Left lobe of liver (tissue), 2 donors: Measurements from ENCODE around the gene VMO1. TPM values are rescaled to one million over a fixed set of nuclear protein-coding genes. Genes with fewer than 3 reads are reported as not detected.
"Not testable (repeated sequence)": the region's sequence is repeated elsewhere in the genome, so short reads cannot be mapped to it uniquely, and the experiment has no call there.

Source experiments
- ATAC-seq: fragments of 200-7000 bp; cut with Tn5 transposase; one replicate; pipeline ENCODE4 v1.9.1; 2020; ENCODE audit warnings: mild to moderate bottlenecking, moderate library complexity
- DNase-seq: peaks from one replicate; pipeline ENCODE4 v3.0.0-alpha.2; 2020; ENCODE audit warnings: low spot score
- total RNA-seq: library from RNA; stranded (reverse); gene quantifications from one replicate; pipeline ENCODE4 v1.2.1, GENCODE V29; 2021
- donor health status: DM: no; HTN: no; CAD: no; lungs with moderate emphysema.
- donor health status: DM: no; HTN: yes; CAD: no.

VMO1 gene, protein sequence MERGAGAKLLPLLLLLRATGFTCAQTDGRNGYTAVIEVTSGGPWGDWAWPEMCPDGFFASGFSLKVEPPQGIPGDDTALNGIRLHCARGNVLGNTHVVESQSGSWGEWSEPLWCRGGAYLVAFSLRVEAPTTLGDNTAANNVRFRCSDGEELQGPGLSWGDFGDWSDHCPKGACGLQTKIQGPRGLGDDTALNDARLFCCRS
- 8.2 TPM for total RNA-seq

- no peak for DNase-seq
- no peak for ATAC-seq
Observed at GRCh38 chr17:4786106-4786511, at the start of gene VMO1. TSS of gene VMO1 (minus strand) at chr17:4786364. CDS start at chr17:4786352, 12 bp downstream.

DNA sequence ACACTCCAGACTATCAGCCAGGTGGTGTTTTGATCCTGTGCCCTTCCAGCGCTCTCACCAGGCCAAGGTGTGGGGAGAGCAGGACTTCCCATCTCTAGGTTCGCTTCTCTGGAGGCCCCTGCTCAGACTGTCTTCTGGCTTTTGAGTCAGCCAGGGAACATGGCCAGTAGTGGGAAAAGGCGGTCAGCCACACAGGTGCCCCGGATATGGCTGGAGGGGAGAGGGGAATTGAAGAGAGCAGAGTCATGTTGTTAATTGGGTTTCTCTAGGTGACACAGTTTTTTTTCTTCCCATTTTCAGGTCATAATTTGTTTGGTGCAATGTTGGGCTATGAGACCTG lies 48.5 kb upstream of the VMO1 start:
- DNase-seq (no peak), ATAC-seq (no peak)

DNA sequence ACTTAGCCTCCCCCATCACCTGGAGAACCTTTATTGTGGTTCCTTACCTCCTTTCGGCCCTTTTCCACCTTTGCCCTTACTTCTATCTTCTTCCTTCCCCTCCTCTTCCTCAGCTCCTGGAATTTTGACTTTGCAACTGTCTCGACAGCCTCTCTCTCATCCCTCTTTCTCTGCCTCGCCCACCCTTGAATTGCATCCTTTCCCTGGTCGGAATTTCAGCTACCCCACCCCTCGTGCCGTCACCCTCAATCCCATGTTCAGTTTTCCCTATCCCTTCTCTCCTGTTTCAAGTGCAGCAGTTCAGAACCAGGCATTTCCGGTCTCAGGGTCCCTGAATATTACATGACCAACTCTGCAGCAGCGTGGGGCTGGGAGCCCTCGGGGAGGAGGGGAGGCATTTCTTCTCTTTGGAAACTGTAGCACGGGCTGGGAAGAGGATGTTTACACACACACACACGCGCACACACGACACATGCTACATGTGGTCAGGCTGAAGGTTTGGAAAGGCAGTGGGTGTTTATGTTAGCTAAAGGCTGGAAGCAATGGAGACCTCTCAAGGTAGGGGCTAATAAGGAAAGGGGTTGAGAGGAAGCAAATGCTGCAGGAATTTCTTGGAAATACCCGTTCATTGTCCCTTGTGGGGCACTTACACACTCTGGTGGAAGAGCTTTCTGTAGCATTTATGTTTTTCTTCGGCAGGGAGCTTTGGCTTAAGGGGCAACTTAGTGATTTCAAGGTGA lies 47.9 kb upstream of the VMO1 start:
- peak; percentile 4 for ATAC-seq
- DNase-seq = no peak

DNA sequence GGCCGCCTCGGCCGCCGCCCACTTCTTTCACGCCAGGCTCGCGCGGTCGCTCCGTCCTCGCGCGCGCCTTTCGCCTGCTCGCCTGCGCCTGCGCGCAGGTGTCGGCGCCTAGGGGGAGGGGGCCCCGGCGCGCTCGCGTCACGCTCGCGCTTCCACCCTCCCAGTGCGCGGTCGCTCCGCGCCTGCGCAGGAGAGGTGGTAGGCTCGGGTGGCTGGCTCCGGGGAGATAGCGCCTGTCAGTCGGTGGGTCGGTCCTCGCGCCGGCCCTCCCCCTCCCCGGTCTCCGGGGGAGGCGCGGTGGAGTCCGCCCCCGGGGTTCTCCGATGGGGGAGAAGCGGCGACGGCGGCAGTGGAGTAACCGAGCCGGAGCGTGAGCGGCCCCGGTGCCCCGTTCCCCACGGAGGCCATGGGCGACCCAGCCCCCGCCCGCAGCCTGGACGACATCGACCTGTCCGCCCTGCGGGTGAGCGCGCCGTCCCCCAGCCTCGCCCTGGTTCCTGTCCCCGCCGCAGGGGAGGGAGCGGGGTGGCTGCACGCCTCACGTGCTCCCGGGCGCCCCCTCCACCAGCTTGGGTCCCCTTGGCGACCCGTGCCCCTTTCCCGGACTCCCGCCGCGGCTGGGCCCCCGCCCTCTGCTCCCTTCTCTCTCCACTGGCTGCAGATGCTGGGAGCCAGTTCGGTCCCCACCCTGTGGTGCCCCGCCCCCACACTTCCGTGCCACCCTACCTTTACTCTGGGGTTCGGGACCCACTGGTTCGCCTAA lies 47.2 kb upstream of the VMO1 start, which contains the start of gene MINK1:
Gene MINK1 (plus strand): TSS at position 163 of the 763 bp plus-strand sequence. CDS start 244 bp downstream, at position 407.
- ATAC-seq = peak; percentile 93
- peak; percentile 93 for DNase-seq

- DNase-seq = not testable (repeated sequence)
Observed at GRCh38 chr17:4832829-4833177, 46.6 kb upstream of the VMO1 start.

GRCh38 chr17:4827399-4827798 lies 41.2 kb upstream of the VMO1 start:
- no peak for ATAC-seq
- DNase-seq = no peak

More at GRCh38 chr17:4832829-4833177, 46.6 kb upstream of the VMO1 start:
- ATAC-seq = not testable (repeated sequence)

- DNase-seq = no peak
- ATAC-seq = no peak
Observed at GRCh38 chr17:4823373-4824089, 37.4 kb upstream of the VMO1 start.

GRCh38 chr17:4822835-4823234 lies 36.7 kb upstream of the VMO1 start:
- ATAC-seq = no peak
- no peak for DNase-seq

- no peak for ATAC-seq
- DNase-seq = no peak
Observed at GRCh38 chr17:4818276-4818675, 32.1 kb upstream of the VMO1 start.

DNA sequence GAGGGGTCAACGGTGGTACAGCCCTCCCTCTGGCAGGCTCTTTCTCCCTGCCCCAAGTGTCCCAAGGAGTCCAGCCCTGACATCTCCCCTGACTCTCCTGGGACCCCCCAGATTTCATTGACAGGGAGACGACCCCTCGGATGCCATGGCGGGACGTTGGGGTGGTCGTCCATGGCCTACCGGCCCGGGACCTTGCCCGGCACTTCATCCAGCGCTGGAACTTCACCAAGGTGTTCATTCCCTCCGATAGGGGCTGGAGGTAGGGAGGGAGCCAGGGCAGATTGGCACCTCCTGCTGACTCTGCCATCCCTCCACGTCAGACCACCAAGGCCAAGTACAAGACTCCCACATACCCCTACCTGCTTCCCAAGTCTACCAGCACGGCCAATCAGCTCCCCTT lies 30.7 kb upstream of the VMO1 start:
- ATAC-seq = no peak
- DNase-seq = no peak

DNA sequence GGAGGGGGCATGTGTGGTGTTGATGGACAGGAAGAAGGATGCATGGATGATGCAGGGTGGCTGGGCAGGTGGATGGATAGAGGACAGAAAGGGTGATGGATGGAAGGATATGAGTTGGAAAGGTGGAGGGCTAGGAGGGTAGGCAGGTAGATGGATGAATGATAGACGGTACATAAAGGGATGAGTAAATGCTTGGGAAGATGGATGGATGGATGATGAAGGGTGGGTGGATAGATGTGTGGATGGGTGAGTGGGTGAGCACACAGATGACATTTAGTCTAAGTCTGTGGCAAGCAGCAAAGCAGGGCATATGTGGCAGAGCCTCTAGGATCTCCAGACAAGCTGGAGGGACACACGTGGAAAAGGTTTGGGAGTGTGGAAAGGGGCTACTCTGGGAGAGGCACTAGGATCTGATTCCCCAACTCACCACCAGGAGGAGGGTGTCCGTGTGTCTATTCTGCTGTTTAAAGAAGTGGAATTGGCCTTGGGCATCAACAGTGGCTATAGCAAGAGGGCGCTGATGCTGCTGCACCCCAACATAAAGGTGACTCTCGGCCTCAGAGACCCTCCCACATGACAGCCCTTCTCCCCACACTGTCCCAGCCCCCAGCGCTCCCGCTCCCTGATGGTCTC lies 29.0 kb upstream of the VMO1 start:
- DNase-seq (no peak), ATAC-seq (no peak)

DNA sequence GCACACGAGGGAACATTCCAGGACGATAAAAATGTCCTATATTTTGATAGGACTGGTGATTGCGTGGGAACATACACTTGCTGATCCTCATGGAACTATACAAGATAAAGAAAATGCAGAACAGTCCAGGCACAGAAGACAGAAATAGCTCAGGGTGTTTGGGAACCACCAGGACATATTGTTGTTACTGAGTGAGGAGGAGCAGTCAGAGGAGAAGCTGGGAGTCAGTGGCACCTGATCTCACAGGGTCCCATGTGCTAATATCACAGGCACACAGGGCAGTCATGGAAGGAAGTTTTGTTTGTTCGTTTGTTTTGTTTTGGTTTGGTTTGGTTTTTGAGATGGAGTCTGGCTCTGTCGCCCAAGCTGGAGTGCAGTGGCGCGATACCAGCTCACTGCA lies 26.5 kb upstream of the VMO1 start:
- no peak for ATAC-seq
- DNase-seq = no peak

DNA sequence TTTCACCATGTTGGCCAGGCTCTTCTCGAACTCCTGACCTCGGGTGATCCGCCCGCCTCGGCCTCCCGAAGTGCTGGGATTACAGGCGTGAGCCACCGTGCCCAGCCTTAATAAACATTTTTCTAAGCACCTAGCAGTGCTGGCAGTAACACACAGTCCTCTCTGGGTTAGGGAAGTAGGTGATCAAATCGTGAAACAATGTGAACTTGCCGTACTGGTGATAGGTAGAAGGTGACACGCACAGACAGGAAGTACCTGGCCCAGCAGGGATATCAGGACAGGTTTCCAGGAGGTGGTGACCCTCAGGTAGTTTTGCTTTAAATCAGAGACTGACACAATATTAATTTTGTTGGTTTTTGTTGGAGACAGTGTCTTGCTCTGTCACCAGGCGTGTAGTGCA lies 25.3 kb upstream of the VMO1 start:
- ATAC-seq (no peak), DNase-seq (no peak)

- ATAC-seq = no peak
- no peak for DNase-seq
Observed at GRCh38 chr17:4810696-4811290, 24.6 kb upstream of the VMO1 start.

- ATAC-seq (peak; percentile 80), DNase-seq (peak; percentile 89)
Observed at GRCh38 chr17:4808378-4808767, 22.2 kb upstream of the VMO1 start.

DNA sequence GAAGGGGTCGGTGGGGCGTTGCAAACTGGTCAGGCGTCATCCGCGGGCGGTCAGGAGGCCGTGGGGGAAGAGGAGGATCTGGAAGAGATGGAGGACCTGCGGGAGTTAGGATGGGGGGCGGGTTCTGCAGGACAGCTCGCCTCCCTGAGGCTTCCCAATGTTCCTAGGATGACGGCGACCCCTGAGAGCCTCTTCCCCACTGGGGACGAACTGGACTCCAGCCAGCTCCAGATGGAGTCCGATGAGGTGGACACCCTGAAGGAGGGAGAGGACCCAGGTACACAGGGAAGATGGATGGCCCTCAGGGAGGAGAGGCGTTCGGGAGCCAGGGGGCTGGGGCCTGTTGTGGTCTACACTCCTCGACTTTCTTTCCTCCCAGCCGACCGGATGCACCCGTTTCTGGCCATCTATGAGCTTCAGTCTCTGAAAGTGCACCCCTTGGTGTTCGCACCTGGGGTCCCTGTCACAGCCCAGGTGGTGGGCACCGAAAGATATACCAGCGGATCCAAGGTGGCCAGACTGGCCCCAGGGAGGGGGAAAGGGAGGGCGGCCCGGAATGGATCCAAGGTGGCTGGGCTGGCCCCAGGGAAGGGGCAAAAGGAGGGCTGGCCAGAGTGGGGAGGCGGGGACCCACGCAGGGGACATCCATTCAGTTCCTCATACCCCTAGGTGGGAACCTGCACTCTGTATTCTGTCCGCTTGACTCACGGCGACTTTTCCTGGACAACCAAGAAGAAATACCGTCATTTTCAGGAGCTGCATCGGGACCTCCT lies 21.6 kb upstream of the VMO1 start:
- ATAC-seq (peak; percentile 8), DNase-seq (no peak)

DNA sequence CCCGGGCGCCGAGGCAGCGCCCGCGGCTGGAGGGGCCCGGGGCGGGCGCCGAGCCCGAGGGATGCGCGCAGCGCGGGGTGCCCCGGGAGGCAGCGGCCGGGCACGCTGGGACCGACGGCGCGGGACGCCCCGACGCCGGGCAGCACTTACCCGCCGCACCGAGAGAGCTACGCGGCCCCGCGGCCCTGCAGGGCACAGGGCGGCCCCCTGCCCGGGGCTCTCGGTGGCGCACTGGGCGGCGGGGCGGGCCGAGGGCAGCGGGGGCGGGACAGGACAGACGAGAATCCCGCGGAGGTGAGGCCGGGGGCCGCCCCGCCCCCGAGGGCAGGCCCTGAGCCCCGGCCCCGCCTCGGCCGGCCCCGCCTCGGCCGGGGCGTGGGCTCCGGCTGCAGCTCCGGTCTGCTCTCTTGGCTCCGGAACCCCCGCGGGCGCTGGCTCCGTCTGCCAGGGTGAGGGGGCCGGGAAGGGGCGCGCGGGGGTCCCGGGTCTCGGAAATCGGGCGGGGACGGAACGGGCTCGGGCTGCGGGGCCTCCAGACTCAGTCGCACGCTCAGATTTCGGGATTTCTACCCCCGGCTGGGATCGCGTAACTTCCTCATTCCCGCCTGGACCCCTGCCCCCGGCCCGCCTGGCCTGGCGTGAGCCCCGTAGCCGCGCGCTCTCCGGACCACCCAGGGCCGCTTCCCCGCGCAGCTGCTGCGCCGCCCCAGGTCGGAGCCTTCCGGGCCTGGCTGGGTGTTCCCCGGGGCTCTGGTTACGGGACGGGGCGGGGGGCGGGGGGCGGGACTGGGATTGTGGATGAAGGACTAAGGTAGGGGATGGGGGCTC lies 20.8 kb upstream of the VMO1 start, which contains the start of gene PLD2:
Gene PLD2 (plus strand): TSS at position 376 of the 828 bp plus-strand sequence. CDS start 621 bp downstream, outside the sequence.
- DNase-seq (peak; percentile 92), ATAC-seq (peak; percentile 95)

GRCh38 chr17:4806456-4806776 lies 20.3 kb upstream of the VMO1 start:
- ATAC-seq (no peak), DNase-seq (no peak)

GRCh38 chr17:4802228-4802627 lies 16.1 kb upstream of the VMO1 start, which contains the start of gene C17orf114:
TSS of gene C17orf114 (minus strand) at chr17:4802328.
- DNase-seq (no peak), ATAC-seq (no peak)
